ENCODE measurements around the gene FBXL19. TPM values are rescaled to one million over a fixed set of nuclear protein-coding genes. Genes with fewer than 3 reads are reported as not detected.

The FBXL19 gene
- total and polyA plus RNA-seq, 9 of the 15 experiments (the other 6 are each of a cell fraction or from before 2014, with no cell fraction given) = 0.13 to 48.0 (median 13.5) TPM; not detected in 1

- no peak for TF ChIP-seq ZNF609 (CRISPR knock-in tag; IDR thresholded peaks at IDR 0.05; ENCODE audit: borderline replicate concordance)
- TF ChIP-seq ZBTB34 (CRISPR knock-in tag; IDR thresholded peaks at IDR 0.05) = no peak
- peak; percentile 21; the same call in 1 of the 2 replicates for TF ChIP-seq MYNN (IDR thresholded peaks at IDR 0.05)
- TF ChIP-seq MYNN (CRISPR knock-in tag; IDR thresholded peaks at IDR 0.05) = no peak
- TF ChIP-seq POLR2B (IDR thresholded peaks at IDR 0.05; ENCODE audit: low read depth, partially characterized antibody) = no peak
- TF ChIP-seq RCOR1 (IDR thresholded peaks at IDR 0.05; ENCODE audit: borderline replicate concordance in 1 of 2, low read depth in 2 of 2, low read length in 2 of 2) = 0 out of 4 replicates have a peak, but pooled peaks of 1 of the 2 experiments have one; percentile 22
- no peak for TF ChIP-seq L3MBTL2 (IDR thresholded peaks at IDR 0.05)
- TF ChIP-seq SP1 (CRISPR knock-in tag; IDR thresholded peaks at IDR 0.05) = 0 out of 2 replicates have a peak, but pooled peaks have one; percentile 43
- no peak for TF ChIP-seq RFX1 (IDR thresholded peaks at IDR 0.05)
- peak; percentile 28; the same call in 1 of the 2 replicates for TF ChIP-seq RB1 (IDR thresholded peaks at IDR 0.05; ENCODE audit: low read depth)
- TF ChIP-seq SMAD3 (CRISPR knock-in tag; conservative IDR thresholded peaks at IDR 0.05) = 0 out of 2 replicates have a peak, but pooled peaks have one; percentile 17
- peak; percentile 91 to 98 (median 93) for TF ChIP-seq CTCF (IDR thresholded peaks at IDR 0.05 in 2 of 3, conservative IDR thresholded peaks at IDR 0.05 in 1 of 3; ENCODE audit: insufficient read depth in 2 of 3, low read depth in 1 of 3, low read length in 3 of 3)
- TF ChIP-seq CAMTA2 (CRISPR knock-in tag; conservative IDR thresholded peaks at IDR 0.05) = no peak
- 0 out of 2 replicates have a peak, but pooled peaks have one; percentile 7 for TF ChIP-seq SPI1 (IDR thresholded peaks at IDR 0.05; ENCODE audit: borderline replicate concordance, low read depth, low read length)
- TF ChIP-seq PCBP2 (IDR thresholded peaks at IDR 0.05; ENCODE audit: low read depth, low read length, poor library complexity, severe bottlenecking) = no peak
- TF ChIP-seq SMARCE1 (IDR thresholded peaks at IDR 0.05) = 0 out of 2 replicates have a peak, but pooled peaks have one; percentile 16
- TF ChIP-seq SMC3 (conservative IDR thresholded peaks at IDR 0.05; ENCODE audit: insufficient read depth, low read depth, low read length) = peak; percentile 67; the same call in 1 of the 2 replicates
- peak; percentile 70 for TF ChIP-seq POLR2G (IDR thresholded peaks at IDR 0.05; ENCODE audit: low read depth, low read length)
- no peak for TF ChIP-seq GATAD2A (IDR thresholded peaks at IDR 0.05)
Observed at GRCh38 chr16:30953511-30954124, 30.2 kb downstream of the FBXL19 start (continued).

Measured in K562 (cell line).